GM12878 (cell line): Measurements from ENCODE around the gene GREM1. TPM values are rescaled to one million over a fixed set of nuclear protein-coding genes. Genes with fewer than 3 reads are reported as not detected.

ENCODE experiments used
- GATAD2B ChIP-seq: fragments of 450-650 bp; conservative IDR thresholded peaks from 2 replicates; pipeline ENCODE4 v1.6.1; 2017; ENCODE audit warnings: low read depth, mild to moderate bottlenecking, moderate library complexity
- KAT2A ChIP-seq: conservative IDR thresholded peaks from 2 replicates; pipeline ENCODE4 v1.6.1; 2011; ENCODE audit warnings: low read depth, low read length; ENCODE audit not compliant: control insufficient read depth
- KLF5 ChIP-seq: fragments of 450-650 bp; IDR thresholded peaks from 2 replicates; pipeline ENCODE4 v1.6.1; 2014; ENCODE audit warnings: mild to moderate bottlenecking; ENCODE audit not compliant: partially characterized antibody
- RELB ChIP-seq: fragments of 450-650 bp; IDR thresholded peaks from 2 replicates; pipeline ENCODE4 v1.6.1; 2017; ENCODE audit warnings: low read depth, mild to moderate bottlenecking, moderate library complexity
- USF1 ChIP-seq: IDR thresholded peaks from 2 replicates; pipeline ENCODE4 v1.6.1; 2011; ENCODE audit warnings: borderline replicate concordance, low read depth, mild to moderate bottlenecking, moderate library complexity, mixed read lengths, low read length; ENCODE audit not compliant: insufficient read depth; ENCODE audit errors: extremely low read length
- USF2 ChIP-seq: IDR thresholded peaks from 2 replicates; pipeline ENCODE4 v1.6.1; 2011; ENCODE audit warnings: low read depth, low read length, improper control_type of control experiment, borderline replicate concordance
- ZNF687 ChIP-seq: fragments of 450-650 bp; IDR thresholded peaks from 2 replicates; pipeline ENCODE4 v1.6.1; 2017; ENCODE audit warnings: mild to moderate bottlenecking, moderate library complexity
- polyA plus RNA-seq, 11 experiments: library from polyadenylated mRNA; depleted of rRNA in 4 of 11; unstranded in 6 of 11; stranded (reverse) in 5 of 11; fragments of >200 nt; fragmentation: Nextera tagmentation in 4 of 11; fragmentation: Illumina TruSeq in 1 of 11; extraction: Ambion mirVana in 4 of 11; extraction: Trizol in 1 of 11; gene quantifications; 1 replicate in 1 of 11; 2 replicates in 10 of 11; pipeline versions ENCODE4 v1.2.1 to v1.2.3, GENCODE V29; 2011 to 2016; ENCODE audit warnings: inconsistent platforms in 2 of 11, missing spikeins in 2 of 11, low read depth in 1 of 11
- total RNA-seq, 4 experiments: library from RNA; depleted of rRNA in 3 of 4; stranded (reverse); fragments of >200 nt in 3 of 4; fragmentation: Illumina TruSeq in 1 of 4; extraction: Trizol in 1 of 4; gene quantifications; 2 replicates each; pipeline versions ENCODE4 v1.2.1 to v1.2.3, GENCODE V29; 2013 to 2021

Gene GREM1
- total and polyA plus RNA-seq, 10 of the 15 experiments (the other 5 are each of a cell fraction or from before 2014, with no cell fraction given), result 0.08 to 0.36 (median 0.08) TPM; not detected in 7

GRCh38 chr15:32701863-32702262 is 15.9 kb upstream of the GREM1 start (continued):
- TF ChIP-seq RELB (no peak), GATAD2B (no peak), KAT2A (no peak), USF1 (no peak), ZNF687 (no peak), USF2 (no peak), KLF5 (no peak)
